Measurements from ENCODE around the gene AZU1.

The AZU1 gene

DNA sequence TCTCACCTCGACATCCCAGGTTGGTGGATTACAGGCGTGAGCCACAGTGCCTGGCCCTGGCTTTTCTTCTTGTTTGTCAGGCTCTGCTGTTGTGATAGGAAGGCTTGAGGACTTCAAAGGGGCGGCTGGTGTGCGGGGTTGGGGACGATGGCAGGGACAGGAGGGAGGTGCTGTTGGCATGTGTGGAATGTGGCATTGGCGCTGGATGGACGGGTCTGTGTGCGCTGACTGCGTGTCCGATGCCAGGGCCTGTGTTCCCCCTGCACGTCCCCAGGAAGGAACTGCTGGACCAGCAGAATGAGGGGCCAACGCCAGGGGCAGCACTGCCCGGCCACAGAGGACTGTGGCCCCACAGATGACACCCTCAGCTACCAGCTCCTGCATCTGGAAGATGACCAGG is 43.1 kb upstream of the AZU1 start:
- H3K27me3 ChIP-seq (ENCODE audit: control insufficient read depth, low read length): no peaks in the 10 kb centered on the region
- H3K9me2 ChIP-seq (replicated peaks; ENCODE audit: control insufficient read depth, low read length): no peaks in the 10 kb centered on the region
- no peaks in the 10 kb centered on the region for H3K36me3 ChIP-seq (ENCODE audit: control insufficient read depth, low read length)
- H3K9me3 ChIP-seq (ENCODE audit: control insufficient read depth, insufficient read depth, low read length): no peaks in the 10 kb centered on the region
- no peak overlapping the region for H3K27ac ChIP-seq (ENCODE audit: low read depth, low read length)
- H3K4me2 ChIP-seq (ENCODE audit: low read length): no peak overlapping the region
- no peaks in the 10 kb centered on the region for H3K4me1 ChIP-seq (ENCODE audit: control insufficient read depth, low read length)
- TF ChIP-seq CTCF (IDR thresholded peaks at IDR 0.05; ENCODE audit: low read depth, low read length, poor library complexity, severe bottlenecking) (no peak), EZH2phosphoT487 (IDR thresholded peaks at IDR 0.05; ENCODE audit: borderline replicate concordance, low read length) (no peak)
- H4K20me1 ChIP-seq (ENCODE audit: control insufficient read depth, insufficient read depth, low read depth, low read length): no peaks in the 10 kb centered on the region
- no peaks in the 10 kb centered on the region for H3K79me2 ChIP-seq (ENCODE audit: control insufficient read depth, low read length)
- no peak overlapping the region for H3K4me3 ChIP-seq (ENCODE audit: low read length)
- H3F3A ChIP-seq (ENCODE audit: control insufficient read depth, insufficient read depth): no peaks in the 10 kb centered on the region

GRCh38 chr19:787536-787935 is 40.1 kb upstream of the AZU1 start:
- H3K4me1 ChIP-seq (ENCODE audit: control insufficient read depth, low read length): no peaks in the 10 kb centered on the region
- H3K9me3 ChIP-seq (ENCODE audit: control insufficient read depth, insufficient read depth, low read length): no peaks in the 10 kb centered on the region
- no peaks in the 10 kb centered on the region for H3K36me3 ChIP-seq (ENCODE audit: control insufficient read depth, low read length)
- H3K27ac ChIP-seq (ENCODE audit: low read depth, low read length): no peak overlapping the region
- H3K27me3 ChIP-seq (ENCODE audit: control insufficient read depth, low read length): no peaks in the 10 kb centered on the region
- no peaks in the 10 kb centered on the region for H3K79me2 ChIP-seq (ENCODE audit: control insufficient read depth, low read length)
- no peak for TF ChIP-seq CTCF (IDR thresholded peaks at IDR 0.05; ENCODE audit: low read depth, low read length, poor library complexity, severe bottlenecking)
- TF ChIP-seq EZH2phosphoT487 (IDR thresholded peaks at IDR 0.05; ENCODE audit: borderline replicate concordance, low read length): no peak
- no peak overlapping the region for H3K4me3 ChIP-seq (ENCODE audit: low read length)
- no peak overlapping the region for H3K4me2 ChIP-seq (ENCODE audit: low read length)
- H4K20me1 ChIP-seq (ENCODE audit: control insufficient read depth, insufficient read depth, low read depth, low read length): no peaks in the 10 kb centered on the region
- no peaks in the 10 kb centered on the region for H3F3A ChIP-seq (ENCODE audit: control insufficient read depth, insufficient read depth)
- no peaks in the 10 kb centered on the region for H3K9me2 ChIP-seq (replicated peaks; ENCODE audit: control insufficient read depth, low read length)

DNA sequence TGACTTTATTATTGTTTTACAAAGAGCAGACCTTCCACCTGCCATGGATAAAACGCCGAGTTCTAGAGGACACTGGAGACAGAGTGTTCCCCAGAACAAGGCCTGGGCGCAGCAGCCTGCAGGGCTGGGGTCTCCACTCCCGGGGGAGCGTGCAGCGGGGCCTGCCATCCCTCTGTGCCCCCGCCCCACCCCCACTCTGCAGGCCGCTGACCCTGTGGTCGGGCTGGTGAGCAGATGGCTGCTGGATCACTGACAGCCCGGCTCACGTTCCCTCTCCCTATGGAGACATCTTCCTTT is 39.0 kb upstream of the AZU1 start:
- no peak overlapping the region for H3K4me2 ChIP-seq (ENCODE audit: low read length)
- no peaks in the 10 kb centered on the region for H3K4me1 ChIP-seq (ENCODE audit: control insufficient read depth, low read length)
- no peaks in the 10 kb centered on the region for H3K9me3 ChIP-seq (ENCODE audit: control insufficient read depth, insufficient read depth, low read length)
- H3F3A ChIP-seq (ENCODE audit: control insufficient read depth, insufficient read depth): no peaks in the 10 kb centered on the region
- no peaks in the 10 kb centered on the region for H3K79me2 ChIP-seq (ENCODE audit: control insufficient read depth, low read length)
- TF ChIP-seq EZH2phosphoT487 (IDR thresholded peaks at IDR 0.05; ENCODE audit: borderline replicate concordance, low read length) (no peak), CTCF (IDR thresholded peaks at IDR 0.05; ENCODE audit: low read depth, low read length, poor library complexity, severe bottlenecking) (no peak)
- H3K36me3 ChIP-seq (ENCODE audit: control insufficient read depth, low read length): no peaks in the 10 kb centered on the region
- H3K4me3 ChIP-seq (ENCODE audit: low read length): no peak overlapping the region
- H3K9me2 ChIP-seq (replicated peaks; ENCODE audit: control insufficient read depth, low read length): no peaks in the 10 kb centered on the region
- H4K20me1 ChIP-seq (ENCODE audit: control insufficient read depth, insufficient read depth, low read depth, low read length): no peaks in the 10 kb centered on the region
- H3K27me3 ChIP-seq (ENCODE audit: control insufficient read depth, low read length): no peaks in the 10 kb centered on the region
- H3K27ac ChIP-seq (ENCODE audit: low read depth, low read length): no peak overlapping the region
